Astrocyte (in vitro differentiated cells and primary cell): ENCODE results near the gene RAD50. TPM values are rescaled to one million over a fixed set of nuclear protein-coding genes. Genes with fewer than 3 reads are reported as not detected.

ENCODE experiments used
- DNase-seq: peaks from one replicate; pipeline ENCODE4 v3.0.0-alpha.2; 2010; ENCODE audit warnings: low read depth
- FAIRE-seq: peaks from 2 replicates; lab custom pipeline; 2011; peaks lifted over from hg19 to GRCh38; lab: Jason Lieb, UNC
- H2AFZ ChIP-seq: 2 replicates; pipeline ENCODE4 v1.6.0; 2012; ENCODE audit warnings: low read depth, low read length, inconsistent platforms
- H3K27ac ChIP-seq: 2 replicates; pipeline ENCODE4 v1.5.1; 2011; ENCODE audit warnings: low read depth, low read length, inconsistent platforms
- H3K27me3 ChIP-seq: 2 replicates; pipeline ENCODE4 v1.6.0; 2011; ENCODE audit warnings: low read length, inconsistent platforms; ENCODE audit not compliant: insufficient read depth
- H3K36me3 ChIP-seq: 2 replicates; pipeline ENCODE4 v1.5.1; 2011; ENCODE audit warnings: low read length, inconsistent platforms; ENCODE audit not compliant: insufficient read depth
- H3K4me1 ChIP-seq: 2 replicates; pipeline ENCODE4 v1.5.1; 2011; ENCODE audit warnings: low read length, inconsistent platforms; ENCODE audit not compliant: insufficient read depth
- H3K4me2 ChIP-seq: 2 replicates; pipeline ENCODE4 v1.6.0; 2012; ENCODE audit warnings: low read length, inconsistent platforms
- H3K4me3 ChIP-seq: 2 replicates; pipeline ENCODE4 v1.5.1; 2011; ENCODE audit warnings: low read depth, mild to moderate bottlenecking, low read length, inconsistent platforms; ENCODE audit not compliant: insufficient read depth
- H3K79me2 ChIP-seq: 2 replicates; pipeline ENCODE4 v1.6.0; 2012; ENCODE audit warnings: mild to moderate bottlenecking, low read length, inconsistent platforms; ENCODE audit not compliant: insufficient read depth
- H3K9ac ChIP-seq: 2 replicates; pipeline ENCODE4 v1.6.0; 2012; ENCODE audit warnings: mild to moderate bottlenecking, low read length, inconsistent platforms
- H3K9me3 ChIP-seq: 2 replicates; pipeline ENCODE4 v1.5.1; 2012; ENCODE audit warnings: low read depth, mild to moderate bottlenecking, low read length, inconsistent platforms; ENCODE audit not compliant: insufficient read depth
- H4K20me1 ChIP-seq: 2 replicates; pipeline ENCODE4 v1.6.0; 2012; ENCODE audit warnings: low read length, inconsistent platforms; ENCODE audit not compliant: insufficient read depth
- H3K27ac Mint-ChIP-seq: one replicate; pipeline ENCODE4 v1.8.0; 2021; ENCODE audit warnings: mild to moderate bottlenecking, mixed read lengths; ENCODE audit not compliant: unreplicated experiment
- H3K27me3 Mint-ChIP-seq: one replicate; pipeline ENCODE4 v1.8.0; 2021; ENCODE audit warnings: low read depth, mixed read lengths; ENCODE audit not compliant: unreplicated experiment
- H3K36me3 Mint-ChIP-seq: one replicate; pipeline ENCODE4 v1.8.0; 2021; ENCODE audit warnings: low read depth, mixed read lengths; ENCODE audit not compliant: unreplicated experiment
- H3K4me1 Mint-ChIP-seq: one replicate; pipeline ENCODE4 v1.8.0; 2021; ENCODE audit warnings: low read depth, mixed read lengths; ENCODE audit not compliant: unreplicated experiment
- H3K4me3 Mint-ChIP-seq: one replicate; pipeline ENCODE4 v1.8.0; 2021; ENCODE audit warnings: mild to moderate bottlenecking, moderate library complexity, mixed read lengths; ENCODE audit not compliant: unreplicated experiment
- H3K9me3 Mint-ChIP-seq: one replicate; pipeline ENCODE4 v1.8.0; 2021; ENCODE audit warnings: mild to moderate bottlenecking, mixed read lengths; ENCODE audit not compliant: unreplicated experiment
- EZH2 ChIP-seq: IDR thresholded peaks from 2 replicates; pipeline ENCODE4 v1.6.1; 2012; ENCODE audit warnings: mild to moderate bottlenecking, low read length, inconsistent platforms; ENCODE audit not compliant: insufficient read depth
- total RNA-seq: library from RNA; stranded (reverse); gene quantifications from 2 replicates; pipeline ENCODE4 v1.2.1, GENCODE V29; 2021
- TF ChIP-seq, protein P1 (sequence below): IDR thresholded peaks from 2 replicates; pipeline ENCODE4 v1.5.1; 2011; ENCODE audit warnings: low read depth, mild to moderate bottlenecking, inconsistent platforms, low read length, moderate library complexity; ENCODE audit not compliant: insufficient read depth

Gene RAD50
- total RNA-seq, 1 donor from 2014 or later: 26.8 TPM

DNA sequence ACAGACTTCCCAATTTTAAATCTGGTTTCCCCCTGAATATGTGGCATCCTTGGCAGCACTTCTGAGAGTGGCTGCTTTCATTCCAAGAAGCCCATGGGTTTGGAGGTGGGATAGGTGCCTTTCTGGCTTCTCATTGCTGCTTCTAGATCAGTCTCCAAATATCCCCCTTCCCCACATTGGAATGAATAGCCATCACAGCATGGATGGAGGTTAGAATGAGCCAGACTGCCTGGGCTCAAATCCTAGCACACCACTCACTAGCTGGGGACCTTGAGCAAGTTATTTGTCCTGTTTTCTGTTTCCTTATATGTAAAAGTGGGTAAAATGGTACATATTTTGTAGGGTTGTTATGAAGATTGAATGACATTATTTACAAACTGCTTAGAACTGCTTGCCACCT is 87.4 kb downstream of the RAD50 start:
- Mint-ChIP-seq H3K4me1 (peaks cover 1% of the 10 kb centered on the region), H3K27me3 (no peaks in the 10 kb centered on the region), H3K36me3 (peaks cover 10% of the 10 kb centered on the region), H3K27ac (no peak overlapping the region), H3K9me3 (peaks cover 3% of the 10 kb centered on the region), H3K4me3 (no peak overlapping the region)
- Histone ChIP-seq H4K20me1 (no peaks in the 10 kb centered on the region), H3K9me3 (no peaks in the 10 kb centered on the region), H3K9ac (no peak overlapping the region), H3K27ac (no peak overlapping the region), H3K4me3 (no peak overlapping the region), H3K79me2 (no peaks in the 10 kb centered on the region), H3K36me3 (peaks cover 16% of the 10 kb centered on the region), H2AFZ (no peak overlapping the region), H3K4me1 (no peaks in the 10 kb centered on the region), H3K4me2 (no peak overlapping the region), H3K27me3 (peaks cover 2% of the 10 kb centered on the region)
- FAIRE-seq (no peak), DNase-seq (no peak)
- TF ChIP-seq EZH2: no peak
- TF ChIP-seq, protein P1, sequence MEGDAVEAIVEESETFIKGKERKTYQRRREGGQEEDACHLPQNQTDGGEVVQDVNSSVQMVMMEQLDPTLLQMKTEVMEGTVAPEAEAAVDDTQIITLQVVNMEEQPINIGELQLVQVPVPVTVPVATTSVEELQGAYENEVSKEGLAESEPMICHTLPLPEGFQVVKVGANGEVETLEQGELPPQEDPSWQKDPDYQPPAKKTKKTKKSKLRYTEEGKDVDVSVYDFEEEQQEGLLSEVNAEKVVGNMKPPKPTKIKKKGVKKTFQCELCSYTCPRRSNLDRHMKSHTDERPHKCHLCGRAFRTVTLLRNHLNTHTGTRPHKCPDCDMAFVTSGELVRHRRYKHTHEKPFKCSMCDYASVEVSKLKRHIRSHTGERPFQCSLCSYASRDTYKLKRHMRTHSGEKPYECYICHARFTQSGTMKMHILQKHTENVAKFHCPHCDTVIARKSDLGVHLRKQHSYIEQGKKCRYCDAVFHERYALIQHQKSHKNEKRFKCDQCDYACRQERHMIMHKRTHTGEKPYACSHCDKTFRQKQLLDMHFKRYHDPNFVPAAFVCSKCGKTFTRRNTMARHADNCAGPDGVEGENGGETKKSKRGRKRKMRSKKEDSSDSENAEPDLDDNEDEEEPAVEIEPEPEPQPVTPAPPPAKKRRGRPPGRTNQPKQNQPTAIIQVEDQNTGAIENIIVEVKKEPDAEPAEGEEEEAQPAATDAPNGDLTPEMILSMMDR: no peak

DNA sequence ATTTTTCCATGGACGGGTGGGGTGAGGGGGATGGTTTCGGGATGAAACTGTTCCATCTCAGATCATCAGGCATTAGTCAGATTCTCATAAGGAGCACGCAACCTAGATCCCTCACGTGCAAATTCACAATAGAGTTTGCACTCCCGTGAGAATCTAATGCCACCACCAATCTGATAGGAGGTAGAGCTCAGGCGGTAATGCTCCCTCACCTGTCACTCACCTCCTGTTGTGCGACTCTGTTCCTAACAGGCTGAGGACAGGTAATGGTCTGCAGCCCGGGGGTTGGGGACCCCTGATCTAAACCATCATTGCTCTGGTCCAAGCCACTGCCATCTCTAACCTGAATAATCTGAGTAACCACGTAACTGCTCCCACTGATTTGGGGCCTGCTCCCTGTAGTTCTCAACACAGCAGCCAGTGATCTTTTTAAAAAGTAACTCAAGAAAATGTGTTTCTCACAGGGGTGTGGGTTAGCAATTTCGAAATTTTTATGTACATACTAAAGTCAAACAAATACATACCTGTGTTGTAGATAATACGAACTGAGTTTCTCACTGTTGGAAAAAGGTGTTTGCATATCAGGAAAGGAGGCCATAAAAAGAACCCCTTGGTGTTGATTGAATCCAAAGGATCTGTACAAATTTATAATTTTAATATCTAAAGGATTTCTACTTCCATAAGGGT is 89.9 kb downstream of the RAD50 start:
- no peak for FAIRE-seq
- peaks cover 7% of the 10 kb centered on the region for H3K36me3 ChIP-seq
- peaks cover 3% of the 10 kb centered on the region for H3K9me3 Mint-ChIP-seq

DNA sequence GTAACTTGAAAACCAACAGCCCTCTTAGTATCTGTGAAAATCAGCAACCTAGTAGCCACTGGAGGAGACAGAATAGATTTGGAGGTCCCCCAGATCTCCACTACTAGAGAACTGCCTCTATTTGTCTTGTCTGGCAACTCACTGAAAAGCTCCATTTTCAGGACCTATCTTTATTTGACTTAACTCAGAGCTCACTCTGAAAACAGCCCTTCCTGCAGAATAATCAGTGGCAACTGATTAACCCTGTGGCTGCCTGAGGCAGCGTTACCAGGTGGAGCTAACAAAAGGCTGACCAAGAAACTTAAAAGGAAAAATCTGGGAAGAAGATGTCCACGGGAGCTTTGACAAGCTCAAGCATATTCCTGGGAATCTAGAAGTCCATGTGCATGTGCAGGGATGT is 90.7 kb downstream of the RAD50 start:
- H3K27me3 Mint-ChIP-seq: no peaks in the 10 kb centered on the region
- no peak overlapping the region for H3K4me3 ChIP-seq

More for the DNA sequence above, 89.9 kb downstream of the RAD50 start:
- Histone ChIP-seq H3K4me1 (no peaks in the 10 kb centered on the region), H3K4me3 (no peak overlapping the region), H3K27ac (no peak overlapping the region), H2AFZ (no peak overlapping the region), H3K4me2 (no peak overlapping the region), H3K9ac (no peak overlapping the region), H3K27me3 (peaks cover 2% of the 10 kb centered on the region), H4K20me1 (no peaks in the 10 kb centered on the region), H3K79me2 (no peaks in the 10 kb centered on the region), H3K9me3 (no peaks in the 10 kb centered on the region)
- H3K27me3 Mint-ChIP-seq: no peaks in the 10 kb centered on the region
- TF ChIP-seq EZH2: no peak
- TF ChIP-seq, protein P1: no peak
- no peaks in the 10 kb centered on the region for H3K4me1 Mint-ChIP-seq
- no peak overlapping the region for H3K27ac Mint-ChIP-seq
- DNase-seq: no peak
- H3K4me3 Mint-ChIP-seq: no peak overlapping the region
- peaks cover 10% of the 10 kb centered on the region for H3K36me3 Mint-ChIP-seq

More for the DNA sequence above, 90.7 kb downstream of the RAD50 start:
- Mint-ChIP-seq H3K9me3 (peaks cover 3% of the 10 kb centered on the region), H3K4me1 (no peaks in the 10 kb centered on the region), H3K36me3 (peaks cover 10% of the 10 kb centered on the region), H3K27ac (no peak overlapping the region), H3K4me3 (no peak overlapping the region)
- Histone ChIP-seq H3K9ac (no peak overlapping the region), H4K20me1 (no peaks in the 10 kb centered on the region), H3K4me1 (no peaks in the 10 kb centered on the region), H3K4me2 (no peak overlapping the region), H3K27ac (no peak overlapping the region), H3K27me3 (peaks cover 2% of the 10 kb centered on the region), H2AFZ (no peak overlapping the region), H3K9me3 (no peaks in the 10 kb centered on the region), H3K79me2 (no peaks in the 10 kb centered on the region), H3K36me3 (peaks cover 2% of the 10 kb centered on the region)
- no peak for DNase-seq
- FAIRE-seq: no peak
- TF ChIP-seq EZH2: no peak
- TF ChIP-seq, protein P1: no peak
